Keratinocyte (primary cell): Measurements from ENCODE around the gene PRSS33.

Experiments
- EZH2 ChIP-seq: IDR thresholded peaks from one replicate; pipeline ENCODE4 v1.6.1; 2012; ENCODE audit warnings: inconsistent platforms, mild to moderate bottlenecking, low read length, moderate library complexity
- TF ChIP-seq, protein P1 (sequence below), 3 experiments: IDR thresholded peaks in 1 of 3; conservative IDR thresholded peaks in 1 of 3; optimal IDR thresholded peaks in 1 of 3; 2 replicates in 2 of 3; 3 replicates in 1 of 3; pipeline versions ENCODE3 to v1.5.1; 2011; ENCODE audit warnings: low read length in 3 of 3, mild to moderate bottlenecking in 3 of 3, moderate library complexity in 2 of 3, control low read depth in 1 of 3, inconsistent platforms in 1 of 3; ENCODE audit not compliant: insufficient read depth in 2 of 3; ENCODE audit errors: extremely low read depth in 1 of 3

DNA sequence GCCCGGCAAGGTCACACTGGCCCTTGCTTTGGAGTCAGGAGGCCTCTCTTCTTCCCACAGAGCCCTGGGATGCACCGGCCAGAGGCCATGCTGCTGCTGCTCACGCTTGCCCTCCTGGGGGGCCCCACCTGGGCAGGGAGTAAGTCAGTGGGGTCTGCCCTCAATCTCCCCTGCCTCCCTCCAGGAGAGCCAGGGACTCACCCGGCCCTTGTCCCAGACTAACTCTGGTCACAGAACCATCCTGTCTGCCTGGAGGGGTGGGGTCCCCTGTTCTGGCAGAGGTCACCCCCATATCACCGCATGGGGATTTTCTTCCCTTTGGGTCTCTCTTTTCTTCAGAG, 43.0 kb upstream of the PRSS33 start:
- TF ChIP-seq, protein P1, sequence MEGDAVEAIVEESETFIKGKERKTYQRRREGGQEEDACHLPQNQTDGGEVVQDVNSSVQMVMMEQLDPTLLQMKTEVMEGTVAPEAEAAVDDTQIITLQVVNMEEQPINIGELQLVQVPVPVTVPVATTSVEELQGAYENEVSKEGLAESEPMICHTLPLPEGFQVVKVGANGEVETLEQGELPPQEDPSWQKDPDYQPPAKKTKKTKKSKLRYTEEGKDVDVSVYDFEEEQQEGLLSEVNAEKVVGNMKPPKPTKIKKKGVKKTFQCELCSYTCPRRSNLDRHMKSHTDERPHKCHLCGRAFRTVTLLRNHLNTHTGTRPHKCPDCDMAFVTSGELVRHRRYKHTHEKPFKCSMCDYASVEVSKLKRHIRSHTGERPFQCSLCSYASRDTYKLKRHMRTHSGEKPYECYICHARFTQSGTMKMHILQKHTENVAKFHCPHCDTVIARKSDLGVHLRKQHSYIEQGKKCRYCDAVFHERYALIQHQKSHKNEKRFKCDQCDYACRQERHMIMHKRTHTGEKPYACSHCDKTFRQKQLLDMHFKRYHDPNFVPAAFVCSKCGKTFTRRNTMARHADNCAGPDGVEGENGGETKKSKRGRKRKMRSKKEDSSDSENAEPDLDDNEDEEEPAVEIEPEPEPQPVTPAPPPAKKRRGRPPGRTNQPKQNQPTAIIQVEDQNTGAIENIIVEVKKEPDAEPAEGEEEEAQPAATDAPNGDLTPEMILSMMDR (optimal IDR thresholded peaks at IDR 0.05 in 1 of 3, IDR thresholded peaks at IDR 0.05 in 1 of 3, conservative IDR thresholded peaks at IDR 0.05 in 1 of 3; ENCODE audit: extremely low read depth in 1 of 3, insufficient read depth in 2 of 3, low read length in 3 of 3) = no peak
- no peak for TF ChIP-seq EZH2
